NOMO-1 treated with DMSO at 0.1 percent for 48 hours (cell line): ENCODE data around the gene TEKTIP1.
"Not testable (repeated sequence)": the region's sequence is repeated elsewhere in the genome, so short reads cannot be mapped to it uniquely, and the experiment has no call there.

Experiments used
- DNase-seq: peaks from one replicate; lab custom pipeline; 2025; ENCODE audit not compliant: unreplicated experiment; lab: John Stamatoyannopoulos, UW

Gene TEKTIP1

DNA sequence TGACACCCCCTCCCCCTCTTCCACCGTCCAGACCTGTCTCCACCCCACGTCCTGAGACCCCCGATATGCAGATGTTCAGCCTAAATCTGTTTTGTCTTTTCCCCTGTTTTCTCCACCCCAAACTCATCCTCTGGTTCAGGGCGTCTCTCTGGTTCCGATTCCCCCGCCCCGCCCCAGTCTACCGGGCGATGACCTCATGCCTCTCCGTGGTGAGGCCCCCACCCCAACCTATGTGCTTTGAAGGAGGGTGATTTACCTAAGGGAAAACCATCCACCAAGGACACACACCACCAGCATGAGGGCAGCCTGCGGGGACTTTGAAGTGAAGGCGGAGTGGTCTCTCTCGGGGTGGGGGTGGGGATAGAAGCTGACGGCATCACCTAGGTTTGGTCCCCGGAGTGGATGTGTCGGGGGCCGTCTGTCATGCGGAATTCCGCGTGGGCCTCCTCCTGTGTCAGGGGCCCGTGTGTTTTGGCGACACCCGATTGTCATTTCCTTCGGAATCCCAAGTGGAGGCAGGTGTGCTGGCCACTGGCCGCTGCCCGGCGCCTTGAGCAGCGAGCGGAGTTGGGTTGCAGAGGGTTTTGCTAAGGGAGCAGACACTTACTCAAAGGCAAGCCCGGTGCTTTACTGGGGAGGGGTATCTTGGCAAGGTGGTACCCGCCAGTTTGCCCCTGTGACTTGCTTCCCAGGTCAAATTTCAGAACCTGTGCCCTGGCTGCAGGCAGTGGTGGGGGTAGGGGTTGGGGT, 31.4 kb upstream of the TEKTIP1 start:
- no peak for DNase-seq

DNA sequence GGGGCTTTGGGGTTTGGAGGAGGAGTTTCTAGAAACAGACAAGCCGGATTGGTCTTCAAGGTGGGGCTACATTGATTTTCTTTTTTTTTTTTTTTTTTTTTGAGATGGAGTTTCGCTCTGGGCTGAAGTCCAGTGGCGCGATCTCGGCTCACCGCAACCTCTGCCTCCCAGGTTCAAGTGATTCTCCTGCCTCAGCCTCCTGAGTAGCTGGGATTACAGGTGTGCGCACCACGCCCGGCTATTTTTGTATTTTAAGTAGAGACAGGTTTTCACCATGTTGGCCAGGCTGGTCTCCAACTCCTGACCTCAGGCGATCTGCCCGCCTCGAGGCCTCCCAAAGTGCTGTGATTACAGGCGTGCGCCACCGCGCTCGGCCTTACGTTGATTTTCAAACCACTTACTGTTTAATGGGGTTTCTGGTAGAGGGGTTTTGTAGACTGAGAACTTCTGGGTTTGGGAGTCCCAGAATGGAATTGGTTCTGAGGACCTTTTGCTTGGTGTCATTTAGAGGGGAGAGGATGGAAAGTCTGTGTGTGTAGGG, 30.8 kb upstream of the TEKTIP1 start:
- DNase-seq: not testable (repeated sequence)

DNA sequence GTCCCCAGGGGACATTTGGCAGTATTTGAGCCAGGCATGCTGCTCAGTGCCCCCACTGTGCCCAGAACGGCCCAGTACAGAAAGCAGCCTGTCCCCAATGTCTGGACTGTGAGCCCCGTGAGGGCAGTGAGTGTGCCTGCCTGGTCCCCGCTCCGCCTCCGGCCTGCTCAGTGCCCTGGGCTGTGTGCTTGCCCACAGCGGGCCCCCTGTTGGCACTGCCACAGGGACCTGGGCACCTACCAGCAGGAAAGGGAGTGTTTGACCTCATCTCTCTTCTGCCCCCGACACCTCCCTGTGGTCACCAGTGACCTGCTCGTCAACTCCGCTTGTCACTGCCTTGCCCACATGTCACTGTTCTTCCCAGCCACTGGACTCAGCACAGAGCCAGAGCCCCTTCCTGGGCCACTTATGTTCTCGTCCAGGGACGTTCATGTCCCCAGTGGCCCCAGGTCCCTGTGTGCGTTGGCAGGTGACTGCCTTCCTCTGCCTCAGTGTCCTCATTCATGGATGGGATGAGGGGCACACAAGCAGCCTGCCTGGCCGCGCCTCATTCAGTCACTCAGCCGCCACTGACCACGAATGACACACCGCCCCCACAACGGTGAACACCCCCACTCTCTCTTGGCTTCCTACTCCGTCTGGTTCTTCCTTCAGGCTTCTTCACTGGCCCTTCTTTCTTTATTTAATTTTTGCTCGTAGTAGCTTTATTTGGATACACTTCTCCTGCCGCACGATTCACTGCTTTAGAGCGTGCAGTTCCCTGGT, 30.0 kb upstream of the TEKTIP1 start:
- DNase-seq: no peak

DNA sequence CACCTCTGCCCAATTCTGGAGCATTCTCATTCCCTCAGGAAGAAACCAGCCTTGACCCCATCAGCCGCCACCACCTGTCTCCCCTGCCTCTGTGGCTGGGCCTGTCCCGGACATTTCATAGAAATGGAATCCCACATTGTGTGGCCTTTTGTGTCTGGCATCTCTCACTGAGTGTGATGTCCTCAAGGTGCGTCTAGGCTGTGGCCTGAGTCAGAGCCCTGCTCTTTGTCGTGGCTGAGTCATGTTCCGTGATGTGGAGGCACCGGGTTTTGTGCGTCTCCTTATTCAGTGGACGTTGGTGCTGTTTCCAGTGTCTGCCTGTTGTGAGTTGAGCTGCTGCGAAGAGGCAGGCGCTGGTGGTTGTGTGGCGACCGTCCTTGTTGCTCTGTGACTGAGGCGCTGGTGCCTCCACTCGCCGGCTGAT, 29.4 kb upstream of the TEKTIP1 start:
- no peak for DNase-seq

DNA sequence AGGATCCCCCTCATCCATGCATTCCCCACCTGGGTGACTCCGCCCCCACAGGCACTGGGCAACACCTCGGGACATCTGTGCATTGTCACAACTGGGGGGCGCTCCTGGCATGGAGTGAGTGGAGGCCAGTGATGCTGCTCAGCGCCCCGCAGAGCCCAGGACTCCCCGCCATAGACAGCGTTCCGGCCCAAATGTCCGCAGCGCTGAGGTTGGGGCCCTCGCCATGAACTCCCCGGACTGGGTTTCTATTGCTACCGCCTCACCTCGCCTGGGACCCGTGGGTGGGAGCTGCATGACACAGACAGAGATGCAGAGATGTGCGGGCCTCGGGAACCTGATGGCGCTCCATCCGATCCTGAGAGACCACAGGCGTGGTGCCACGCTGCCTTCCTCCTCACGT, 28.2 kb upstream of the TEKTIP1 start:
- DNase-seq: no peak

DNA sequence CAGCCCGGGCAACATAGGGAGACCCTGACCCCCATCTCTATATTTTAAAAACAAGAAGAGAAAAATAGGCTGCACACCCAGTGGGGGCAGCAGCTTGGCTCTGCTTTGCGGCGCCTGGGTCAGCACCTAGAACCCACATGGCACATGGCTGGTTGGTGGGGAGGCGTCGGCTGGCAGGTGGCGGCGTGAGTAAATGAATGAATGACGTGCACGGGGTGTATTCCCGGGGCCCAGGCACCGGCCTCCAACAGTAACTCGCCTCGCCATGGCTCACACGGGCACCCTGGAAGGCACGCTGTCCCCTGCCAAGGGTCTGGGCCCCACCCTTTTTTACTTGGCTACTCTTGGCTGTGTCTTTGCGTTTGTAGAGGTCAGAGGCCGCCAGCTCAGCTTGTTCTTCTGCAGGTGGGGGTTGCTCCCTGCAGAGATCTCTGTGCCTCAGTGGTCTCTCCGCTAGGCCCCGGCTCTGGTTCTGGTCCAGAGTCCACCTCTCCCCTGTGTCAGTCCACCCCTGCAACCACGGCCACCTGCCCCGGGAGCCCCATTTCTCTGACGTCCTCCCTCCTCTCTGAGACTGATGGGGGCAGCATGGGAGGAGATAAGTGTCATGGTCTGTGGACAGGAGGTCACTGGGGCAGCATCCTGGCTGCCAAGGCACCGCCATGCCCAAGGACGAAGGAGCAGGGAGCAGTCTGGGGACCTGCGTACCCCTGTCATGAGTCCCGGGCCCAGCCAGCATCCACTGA, 27.3 kb upstream of the TEKTIP1 start:
- DNase-seq: no peak

DNA sequence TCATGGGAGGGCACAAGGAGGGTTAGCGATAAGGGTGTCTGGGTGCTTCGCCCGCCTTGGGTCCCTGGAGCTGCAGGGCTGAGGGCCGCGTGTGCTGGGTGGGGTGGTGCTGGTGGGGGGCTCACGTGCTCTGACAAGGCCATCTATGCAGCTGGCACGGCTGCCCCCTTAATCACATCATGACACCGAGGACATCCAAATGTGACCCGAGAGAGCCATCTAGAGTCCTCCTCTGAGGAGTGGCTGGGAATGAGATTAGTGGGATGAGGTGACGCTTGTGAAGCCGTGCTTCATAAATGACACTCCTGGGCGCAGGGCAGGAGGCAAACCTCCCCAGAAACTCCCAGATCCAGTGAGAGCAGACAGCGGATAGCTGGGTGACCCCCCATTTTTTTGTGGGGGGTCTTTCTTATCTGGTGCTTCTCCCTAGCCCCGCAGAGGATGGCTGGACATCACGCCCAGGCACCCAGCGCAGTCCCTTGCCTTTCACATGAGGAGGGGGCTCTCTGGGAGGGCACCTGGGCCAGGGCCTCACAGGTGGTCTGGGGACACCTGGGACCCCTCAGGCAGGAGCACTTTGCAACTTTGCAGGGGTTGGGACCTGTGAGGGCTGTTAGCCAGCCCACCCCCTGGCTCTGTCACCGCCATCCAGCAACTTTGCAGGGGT, 26.3 kb upstream of the TEKTIP1 start:
- DNase-seq: no peak

DNA sequence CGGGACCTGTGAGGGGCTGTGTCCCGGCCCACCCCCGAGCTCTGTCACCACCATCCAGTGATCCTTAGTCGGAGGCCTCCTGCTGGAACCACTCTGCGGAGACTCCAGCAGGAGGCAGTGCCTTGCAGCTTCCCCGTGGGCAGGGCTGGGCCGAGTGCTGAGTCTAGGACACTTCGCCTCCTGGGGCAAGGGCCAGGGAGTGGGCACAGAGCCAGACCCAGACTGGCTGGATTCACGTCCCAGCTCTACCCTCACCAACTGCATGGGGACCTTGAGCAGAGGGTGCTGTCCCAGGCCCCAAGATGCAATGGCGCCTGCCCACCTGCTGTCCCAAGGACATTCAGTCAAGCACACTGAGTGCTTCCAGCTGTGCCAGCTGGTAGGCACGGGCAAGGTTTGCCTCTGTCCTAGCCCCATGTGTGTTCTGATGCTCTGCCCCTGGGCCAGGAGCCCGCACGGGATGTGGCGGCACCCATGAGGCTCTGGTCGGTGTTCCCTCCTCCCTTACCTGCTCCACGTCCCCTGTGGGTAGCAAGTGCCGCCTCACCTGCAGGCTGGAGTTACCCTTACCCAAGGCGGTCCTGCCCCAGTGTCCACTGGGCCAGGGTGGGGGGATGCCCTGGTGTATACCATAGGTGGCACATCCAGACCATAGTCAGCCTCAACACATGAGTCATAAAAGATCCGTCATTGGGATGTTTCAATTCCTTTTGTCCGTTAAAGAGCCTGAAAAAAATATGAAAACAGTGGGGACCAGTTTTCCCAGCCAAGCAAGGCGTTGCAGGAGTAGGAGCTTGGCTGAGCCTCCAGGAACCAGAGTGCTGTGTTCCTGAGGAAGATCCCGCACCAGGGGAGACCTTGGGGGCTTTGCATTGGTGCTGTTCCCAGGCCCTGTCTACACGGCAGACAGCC, 25.5 kb upstream of the TEKTIP1 start:
- no peak for DNase-seq

DNA sequence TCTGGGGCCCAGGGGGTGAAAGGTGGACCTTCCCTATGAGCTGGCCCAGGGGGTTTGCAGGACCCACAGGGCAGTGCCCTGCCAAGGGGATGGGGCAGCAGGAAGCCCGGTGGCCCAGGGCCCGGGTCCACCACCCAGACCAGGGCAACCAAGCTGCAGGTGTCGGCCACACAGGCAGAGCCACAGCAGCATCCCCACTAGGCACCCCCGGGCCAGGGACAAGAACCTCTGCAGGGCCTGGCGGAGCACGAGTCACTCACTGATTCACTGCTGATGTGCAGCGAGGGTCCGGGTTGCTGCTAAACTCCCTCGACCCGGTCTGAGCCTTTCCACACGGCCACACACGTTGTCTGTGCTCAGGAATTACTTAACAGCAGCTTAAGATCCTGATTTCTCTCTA, 24.0 kb upstream of the TEKTIP1 start:
- no peak for DNase-seq

DNA sequence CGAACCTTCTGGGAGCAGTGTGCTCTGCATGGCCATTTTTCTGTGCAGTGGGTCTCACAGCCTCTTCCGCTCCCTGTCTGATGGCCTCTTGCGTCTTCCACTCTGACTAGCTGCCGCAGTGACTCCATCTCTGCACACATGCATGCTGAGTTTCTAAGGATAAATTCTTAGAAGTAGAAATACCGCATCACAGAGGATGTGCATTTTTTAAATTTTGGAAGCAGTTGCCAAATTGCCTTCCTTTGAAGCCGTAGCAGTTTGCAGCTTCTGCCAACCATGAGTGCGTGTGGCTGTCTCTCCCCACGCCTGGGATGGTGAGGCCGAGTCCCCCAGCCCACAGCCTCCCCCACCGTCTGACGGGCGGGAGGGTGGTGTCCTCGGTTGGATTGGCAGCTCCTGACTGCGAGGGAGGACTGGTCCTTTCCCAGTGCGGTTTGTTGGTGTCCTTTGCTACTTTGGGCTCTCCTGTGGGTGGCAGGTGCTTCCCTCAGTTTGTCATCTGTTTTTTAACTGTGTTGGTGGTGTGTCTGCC, 23.0 kb upstream of the TEKTIP1 start:
- no peak for DNase-seq

DNA sequence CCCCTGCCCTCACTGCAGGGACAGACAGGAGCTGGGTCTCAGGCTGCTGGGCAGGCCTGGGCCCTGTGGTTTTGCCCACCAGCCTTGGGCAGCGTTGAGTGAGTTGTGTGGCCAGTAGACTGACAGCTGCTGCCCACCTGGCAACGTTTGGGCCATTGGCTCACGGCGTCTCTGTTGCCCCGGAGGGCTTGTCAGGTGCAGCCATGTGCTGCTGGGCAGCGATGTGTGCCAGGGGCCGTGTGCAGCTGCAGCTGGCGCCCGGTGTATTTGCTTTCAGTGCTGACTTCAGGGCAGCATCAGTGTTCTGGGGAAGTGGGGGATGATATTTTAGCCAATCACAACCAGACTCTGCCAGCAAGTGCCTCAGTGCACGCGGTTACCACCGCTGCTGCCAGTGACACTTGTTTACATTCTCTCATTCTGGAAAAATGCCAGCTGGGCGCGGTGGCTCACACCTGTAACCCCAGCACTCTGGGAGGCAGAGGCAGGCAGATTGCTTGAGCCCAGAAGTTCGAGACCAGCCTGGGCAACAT, 22.2 kb upstream of the TEKTIP1 start:
- no peak for DNase-seq

DNA sequence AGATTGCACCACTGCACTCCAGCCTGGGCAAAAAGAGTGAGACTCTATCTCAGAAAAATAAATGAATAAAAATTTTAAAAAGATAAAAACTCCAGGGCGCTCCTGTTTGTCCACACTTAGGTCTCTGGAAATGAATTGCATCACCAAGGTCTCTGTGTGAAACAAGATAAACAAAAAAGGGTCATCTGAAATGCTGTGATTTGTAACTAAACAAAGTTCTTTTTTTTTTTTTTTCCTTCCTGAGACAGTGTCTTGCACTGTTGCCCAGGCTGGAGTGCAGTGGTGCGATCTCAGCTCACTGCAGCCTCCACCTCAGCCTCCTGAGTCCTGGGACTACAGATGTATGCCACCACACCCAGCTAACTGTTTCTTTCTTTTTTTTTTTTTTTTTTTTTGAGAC, 21.3 kb upstream of the TEKTIP1 start:
- DNase-seq: no peak

DNA sequence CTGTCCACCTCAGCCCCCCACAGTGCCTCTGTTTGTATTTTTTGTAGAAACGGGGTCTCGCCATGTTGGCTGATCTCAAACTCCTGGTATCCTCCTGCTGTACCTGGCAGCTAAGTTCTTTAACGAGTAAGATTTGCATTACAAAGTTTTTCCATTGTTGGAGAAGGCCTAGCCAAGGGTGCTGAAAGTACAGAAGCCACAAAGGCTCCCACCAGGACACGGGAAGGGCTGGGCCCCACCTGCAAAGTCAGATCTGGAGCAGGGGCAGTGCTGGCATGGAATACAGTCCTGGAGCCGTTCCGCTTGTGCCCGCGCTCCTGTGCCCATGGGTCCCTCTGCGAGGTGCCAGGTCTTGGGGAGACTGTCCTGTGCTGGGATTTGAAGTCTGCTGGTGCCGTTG, 20.7 kb upstream of the TEKTIP1 start:
- no peak for DNase-seq

DNA sequence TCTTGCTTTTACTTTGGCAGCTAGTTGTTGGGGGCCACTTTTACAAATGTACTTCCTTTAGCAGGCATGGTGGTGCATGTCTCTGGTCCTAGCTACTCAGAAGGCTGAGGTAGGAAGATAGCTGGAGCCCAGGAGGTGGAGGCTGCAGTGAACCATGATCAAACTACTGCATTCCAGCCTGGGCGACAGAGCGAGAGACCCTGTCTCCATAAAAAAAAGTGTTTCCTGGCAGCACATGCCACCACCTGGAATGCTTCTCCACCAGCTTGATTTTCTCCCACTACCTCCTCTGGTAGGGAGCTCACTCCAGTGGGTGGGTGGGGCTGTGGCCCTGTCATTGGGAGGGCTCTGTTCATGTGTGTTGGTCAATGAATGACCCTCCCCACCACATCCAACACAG, 20.3 kb upstream of the TEKTIP1 start:
- no peak for DNase-seq

DNA sequence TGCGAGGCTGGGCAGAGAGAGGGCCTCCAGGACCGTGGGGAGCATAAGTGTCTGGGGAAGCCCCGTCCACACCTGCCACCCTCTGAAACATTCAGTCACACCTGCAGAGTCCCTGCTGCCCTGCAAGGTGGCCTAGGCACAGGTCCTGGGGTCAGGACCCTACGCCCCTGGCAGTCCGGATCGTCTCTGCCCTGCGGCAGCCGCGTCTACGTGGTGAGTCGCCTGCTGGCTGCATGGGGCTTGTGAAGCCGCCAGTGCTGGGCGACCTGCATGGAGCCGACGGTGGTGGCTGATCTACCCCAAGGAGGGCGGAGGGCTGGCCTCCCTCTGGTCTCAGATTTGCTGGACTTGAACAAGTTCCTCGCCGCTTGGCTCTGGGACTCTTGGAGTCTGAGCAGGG, 19.8 kb upstream of the TEKTIP1 start:
- no peak for DNase-seq

DNA sequence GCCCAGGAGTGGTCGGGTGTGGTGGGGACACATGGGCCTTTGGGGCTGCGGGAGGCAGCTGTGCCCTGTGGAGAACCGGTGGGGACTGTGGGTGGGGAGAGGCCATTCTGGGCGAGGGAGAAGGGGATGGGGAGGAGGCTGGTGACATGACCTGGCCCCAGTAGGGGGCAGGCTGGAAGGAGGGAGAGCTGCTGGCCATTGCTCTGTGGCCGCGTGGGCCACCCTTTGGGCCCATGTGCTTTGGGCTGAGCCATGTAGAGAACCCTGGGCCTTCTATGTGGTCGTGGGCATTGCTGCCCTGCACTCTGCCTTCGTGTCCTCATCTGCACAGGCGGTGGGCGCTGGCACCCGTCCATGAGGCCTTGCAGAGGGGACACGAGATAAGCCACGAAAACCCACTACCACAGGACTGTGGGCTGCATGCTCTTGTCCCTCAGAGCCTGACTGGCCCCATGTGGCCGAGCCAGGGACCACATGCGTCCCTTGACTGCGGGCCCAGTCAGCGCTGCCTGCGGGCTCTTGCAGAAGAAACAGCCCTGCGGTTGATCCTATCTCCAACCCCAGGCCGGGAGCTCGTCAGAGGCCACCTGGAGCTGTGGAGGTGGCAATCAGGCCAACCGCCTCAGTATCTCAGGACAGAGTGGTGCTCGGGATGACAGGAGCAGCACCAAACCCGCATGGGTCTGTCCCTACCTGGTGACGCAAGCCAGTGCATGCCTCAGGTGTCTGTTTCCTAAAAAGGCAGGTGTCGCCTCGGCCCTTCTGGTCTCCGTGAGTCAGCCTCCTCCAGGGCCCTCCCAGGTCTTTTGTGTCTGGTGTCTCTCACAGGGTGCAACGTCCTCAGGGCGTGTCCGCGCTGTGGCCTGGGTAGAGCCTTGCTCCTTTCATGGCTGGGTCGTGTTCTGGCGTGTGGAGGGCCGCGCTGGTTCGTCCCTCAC, 18.5 kb upstream of the TEKTIP1 start:
- no peak for DNase-seq

DNA sequence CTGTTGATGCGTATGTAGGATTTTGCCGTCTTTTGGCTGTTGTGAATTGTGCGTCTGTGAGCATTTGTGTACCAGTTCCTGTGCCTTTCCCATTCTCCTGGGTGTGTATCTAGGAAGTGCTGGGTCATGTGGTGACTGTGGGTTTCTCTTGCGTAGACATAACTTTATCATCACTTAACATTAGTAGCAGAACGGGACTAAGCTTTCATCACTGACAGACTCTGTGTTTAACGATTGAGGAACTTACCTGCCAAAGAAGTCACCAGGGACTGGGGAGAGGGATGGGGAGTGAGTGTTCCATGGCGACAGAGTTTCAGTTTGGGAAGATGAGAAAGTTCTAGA, 17.9 kb upstream of the TEKTIP1 start:
- DNase-seq: no peak
